Measurements from ENCODE around the gene CPO. TPM values are rescaled to one million over a fixed set of nuclear protein-coding genes. Genes with fewer than 3 reads are reported as not detected.

Gene CPO
- total RNA-seq, 1 donor from 2014 or later = not detected

- no peak for TF ChIP-seq CTCF (IDR thresholded peaks at IDR 0.05; ENCODE audit: insufficient read depth, low read length, severe bottlenecking)
- no peak for DNase-seq (ENCODE audit: low read depth)
- Histone ChIP-seq H3K27me3 (ENCODE audit: control insufficient read depth, insufficient read depth, low read length) (no peaks in the 10 kb centered on the region), H3K36me3 (ENCODE audit: control insufficient read depth, insufficient read depth, low read length) (no peaks in the 10 kb centered on the region), H3K4me3 (ENCODE audit: low read depth, low read length) (no peak overlapping the region)
- FAIRE-seq = peak; percentile 77
Measured at GRCh38 chr2:206969192-206969591, 29.9 kb downstream of the CPO start.

GRCh38 chr2:206970589-206971360 lies 31.5 kb downstream of the CPO start:
- H3K36me3 ChIP-seq (ENCODE audit: control insufficient read depth, insufficient read depth, low read length) = no peaks in the 10 kb centered on the region
- no peak for TF ChIP-seq CTCF (IDR thresholded peaks at IDR 0.05; ENCODE audit: insufficient read depth, low read length, severe bottlenecking)
- no peaks in the 10 kb centered on the region for H3K27me3 ChIP-seq (ENCODE audit: control insufficient read depth, insufficient read depth, low read length)
- no peak overlapping the region for H3K4me3 ChIP-seq (ENCODE audit: low read depth, low read length)
- no peak for FAIRE-seq
- no peak for DNase-seq (ENCODE audit: low read depth)

- no peaks in the 10 kb centered on the region for H3K27me3 ChIP-seq (ENCODE audit: control insufficient read depth, insufficient read depth, low read length)
- TF ChIP-seq CTCF (IDR thresholded peaks at IDR 0.05; ENCODE audit: insufficient read depth, low read length, severe bottlenecking) = no peak
- H3K4me3 ChIP-seq (ENCODE audit: low read depth, low read length) = no peak overlapping the region
- FAIRE-seq (peak; percentile 64), DNase-seq (ENCODE audit: low read depth) (peak; percentile 34)
- H3K36me3 ChIP-seq (ENCODE audit: control insufficient read depth, insufficient read depth, low read length) = no peaks in the 10 kb centered on the region
Measured at GRCh38 chr2:206971805-206972204, 32.5 kb downstream of the CPO start.

GRCh38 chr2:206974551-206974950 lies 35.2 kb downstream of the CPO start:
- DNase-seq (ENCODE audit: low read depth) (no peak), FAIRE-seq (no peak)
- Histone ChIP-seq H3K4me3 (ENCODE audit: low read depth, low read length) (no peak overlapping the region), H3K36me3 (ENCODE audit: control insufficient read depth, insufficient read depth, low read length) (no peaks in the 10 kb centered on the region), H3K27me3 (ENCODE audit: control insufficient read depth, insufficient read depth, low read length) (no peaks in the 10 kb centered on the region)
- no peak for TF ChIP-seq CTCF (IDR thresholded peaks at IDR 0.05; ENCODE audit: insufficient read depth, low read length, severe bottlenecking)

GRCh38 chr2:206978746-206979145 lies 39.4 kb downstream of the CPO start:
- no peak for FAIRE-seq
- Histone ChIP-seq H3K4me3 (ENCODE audit: low read depth, low read length) (no peak overlapping the region), H3K27me3 (ENCODE audit: control insufficient read depth, insufficient read depth, low read length) (no peaks in the 10 kb centered on the region), H3K36me3 (ENCODE audit: control insufficient read depth, insufficient read depth, low read length) (no peaks in the 10 kb centered on the region)
- no peak for DNase-seq (ENCODE audit: low read depth)
- TF ChIP-seq CTCF (IDR thresholded peaks at IDR 0.05; ENCODE audit: insufficient read depth, low read length, severe bottlenecking) = no peak

- TF ChIP-seq CTCF (IDR thresholded peaks at IDR 0.05; ENCODE audit: insufficient read depth, low read length, severe bottlenecking) = no peak
- H3K36me3 ChIP-seq (ENCODE audit: control insufficient read depth, insufficient read depth, low read length) = no peaks in the 10 kb centered on the region
- no peak for FAIRE-seq
- no peaks in the 10 kb centered on the region for H3K27me3 ChIP-seq (ENCODE audit: control insufficient read depth, insufficient read depth, low read length)
- DNase-seq (ENCODE audit: low read depth) = no peak
- H3K4me3 ChIP-seq (ENCODE audit: low read depth, low read length) = no peak overlapping the region
Measured at GRCh38 chr2:206979365-206979764, 40.0 kb downstream of the CPO start.
